ENCODE results near the gene ROPN1.

GRCh38 chr3:123949641-123950040 is 42.3 kb downstream of the ROPN1 start:
- no peak for TF ChIP-seq TAF1 (IDR thresholded peaks at IDR 0.05; ENCODE audit: low read depth, low read length)
- TF ChIP-seq POLR2AphosphoS5 (IDR thresholded peaks at IDR 0.05; ENCODE audit: low read depth, low read length): no peak
- no peak for TF ChIP-seq POLR2A (IDR thresholded peaks at IDR 0.05; ENCODE audit: low read depth, low read length)
- no peak for TF ChIP-seq SPI1 (IDR thresholded peaks at IDR 0.05; ENCODE audit: low read depth, low read length)
